Aorta (tissue), 5 donors: ENCODE measurements around the gene OXCT1. TPM values are rescaled to one million over a fixed set of nuclear protein-coding genes. Genes with fewer than 3 reads are reported as not detected.

ENCODE experiments used
- ATAC-seq: fragments of 200-7000 bp; cut with Tn5 transposase; one replicate; pipeline ENCODE4 v1.9.1; 2022; ENCODE audit warnings: moderate library complexity; ENCODE audit not compliant: low FRiP score
- DNase-seq, 2 donors: peaks; one replicate each; pipeline ENCODE4 v3.0.0-alpha.2; 2020
- H3K27ac ChIP-seq, 2 donors: one replicate each; pipeline ENCODE4 v1.5.1; 2013; ENCODE audit warnings: low read length in 2 of 2, mild to moderate bottlenecking in 2 of 2, moderate library complexity in 2 of 2, control low read depth in 1 of 2, inconsistent platforms in 1 of 2, low read depth in 1 of 2
- H3K27me3 ChIP-seq, 2 donors: one replicate each; pipeline ENCODE4 v1.6.1; 2013; ENCODE audit warnings: control low read depth in 1 of 2, low read length in 1 of 2, mild to moderate bottlenecking in 1 of 2, moderate library complexity in 1 of 2; ENCODE audit not compliant: insufficient read depth in 2 of 2, control insufficient read depth in 1 of 2
- H3K36me3 ChIP-seq, 2 donors: one replicate each; pipeline ENCODE4 v1.6.1; 2013; ENCODE audit warnings: control low read depth in 1 of 2, low read length in 1 of 2, mild to moderate bottlenecking in 1 of 2; ENCODE audit not compliant: insufficient read depth in 2 of 2, control insufficient read depth in 1 of 2
- H3K4me1 ChIP-seq, 2 donors: one replicate each; pipeline ENCODE4 v1.6.1; 2013; ENCODE audit warnings: low read length in 2 of 2, control low read depth in 1 of 2, mild to moderate bottlenecking in 1 of 2, moderate library complexity in 1 of 2; ENCODE audit not compliant: insufficient read depth in 2 of 2, control insufficient read depth in 1 of 2
- H3K4me3 ChIP-seq, 2 donors: one replicate each; pipeline ENCODE4 v1.5.1; 2013; ENCODE audit warnings: low read length in 2 of 2, control low read depth in 1 of 2, mild to moderate bottlenecking in 1 of 2
- H3K9me3 ChIP-seq: one replicate; pipeline ENCODE4 v1.6.1; 2013; ENCODE audit warnings: mild to moderate bottlenecking, low read length; ENCODE audit not compliant: control insufficient read depth
- WGBS, 2 donors: extraction: QIAGEN DNeasy Blood & Tissue Kit; methylation state at CpG; one replicate each; pipeline ENCODE4 v1.1.7; 2013; 5-methylcytosine and 5-hydroxymethylcytosine counted together
- intact Hi-C, 2 donors: fragments of 100-400 bp; cut with DNase I; formaldehyde crosslinking; loops; one replicate each; pipeline versions ENCODE4 v1.14.2 to v1.15.0; 2022
- long read RNA-seq, 2 donors: library from polyadenylated mRNA; unstranded; transcript quantifications; one replicate each; pipeline ENCODE4 v2.0.0, GENCODE V29; 2020 to 2021
- polyA plus RNA-seq, 2 donors: library from polyadenylated mRNA; stranded (reverse); fragments of 200-250 nt; gene quantifications; one replicate each; pipeline ENCODE4 v1.2.3, GENCODE V29; 2013
- total RNA-seq, 2 donors: library from RNA; stranded (reverse); fragmentation: NEBNext Ultra II Directional; extraction: Animal tissue kit (Norgen Biotek cat#: 25700); gene quantifications; one replicate each; pipeline ENCODE4 v1.2.1, GENCODE V29; 2021
- donor health status: healthy with polysubstance abuse.
- donor health status: Bipolar disorder and iron deficiency.
- donor health status: DM: no; HTN: no; CAD: no.
- donor health status: DM: no; HTN: no; CAD: no.
- donor health status: DM: yes; HTN: yes; CAD: no.

Gene OXCT1
- total RNA-seq: 10 to 100 TPM; 31.4 to 32.1 TPM
- polyA plus RNA-seq: 10 to 100 TPM; 22.5 to 24.3 TPM
- long read RNA-seq, donor 1, transcript OXCT1-201 (17 exons, 3,388 nt): major isoform, 19 of 46 reads
- long read RNA-seq, donor 1, partial matches to known transcripts: 14 of 46 reads
- long read RNA-seq, donor 1, other reads (novel, unspliced or antisense): 10 of 46 reads
- long read RNA-seq, donor 2, transcript OXCT1-201 (17 exons, 3,388 nt): major isoform, 11 of 20 reads
- long read RNA-seq, donor 2, partial matches to known transcripts: 7 of 20 reads
- long read RNA-seq, donor 2, other reads (novel, unspliced or antisense): 2 of 20 reads

GRCh38 chr5:41869724-41870626, at the start of gene OXCT1:
TSS of gene OXCT1 (minus strand) at chr5:41870425. CDS start at chr5:41870358, 67 bp downstream.
- DNase-seq (peak; percentile 89 to 93), ATAC-seq (peak; percentile 91)
- intact Hi-C loops: loop anchor here in 1 of 2 donors (2.0 kb wide), 1 partner anchor 35 kb away; the partner anchor contains the start of gene RIMOC1
- peaks cover 0 to 3% of the 10 kb centered on the region in 2 donors for H3K36me3 ChIP-seq
- WGBS, 2 donors: 0% methylated on average over 78 to 82 of the region's 82 CpGs
- no peaks in the 10 kb centered on the region for H3K9me3 ChIP-seq
- H3K27ac ChIP-seq: peak within 1 kb of the TSS; percentile 93 to 95
- H3K4me1 ChIP-seq: peaks cover 0 to 6% of the 10 kb centered on the region in 2 donors
- no peaks in the 10 kb centered on the region for H3K27me3 ChIP-seq
- peak within 1 kb of the TSS; percentile 60 to 91 for H3K4me3 ChIP-seq

DNA sequence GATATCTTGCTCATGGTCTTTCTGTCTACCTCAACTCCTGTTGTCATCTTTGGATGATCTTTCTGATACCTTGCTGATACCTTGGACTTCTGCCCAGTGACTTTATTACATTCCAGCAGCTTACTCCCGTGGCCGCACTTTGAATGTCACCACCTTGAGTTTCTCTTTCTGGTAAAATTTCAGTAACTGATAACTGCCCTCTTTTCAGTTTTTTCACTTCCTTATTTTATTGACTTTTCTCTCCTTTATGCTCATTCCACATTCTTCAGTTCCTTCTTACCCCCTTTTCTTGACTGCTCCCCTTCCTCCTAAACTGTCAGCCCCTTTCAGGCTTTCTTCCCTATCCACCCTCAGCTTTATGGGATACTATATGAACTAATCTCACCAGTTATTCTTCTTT, 47.9 kb upstream of the OXCT1 start:
- ATAC-seq: no peak
- no peaks in the 10 kb centered on the region for H3K9me3 ChIP-seq
- H3K4me3 ChIP-seq: no peak overlapping the region
- no peaks in the 10 kb centered on the region for H3K4me1 ChIP-seq
- intact Hi-C loops: no loop called here
- peaks cover 3 to 5% of the 10 kb centered on the region in 2 donors for H3K36me3 ChIP-seq
- H3K27me3 ChIP-seq: no peaks in the 10 kb centered on the region
- WGBS, 2 donors: 86 to 87% methylated on average over 2 of the region's 2 CpGs
- no peak for DNase-seq
- no peak overlapping the region for H3K27ac ChIP-seq

- intact Hi-C loops: loop anchor here in 1 of 2 donors (5.0 kb wide), 1 partner anchor 51 kb away; no protein-coding TSS in a partner anchor
- no peak overlapping the region for H3K4me3 ChIP-seq
- H3K9me3 ChIP-seq: no peaks in the 10 kb centered on the region
- 75 to 81% methylated on average over 4 of the region's 4 CpGs for WGBS, 2 donors
- H3K4me1 ChIP-seq: peaks cover 0 to 2% of the 10 kb centered on the region in 2 donors
- H3K27me3 ChIP-seq: no peaks in the 10 kb centered on the region
- ATAC-seq (no peak), DNase-seq (no peak)
- H3K27ac ChIP-seq: no peak overlapping the region
- peaks cover 3% of the 10 kb centered on the region in 2 donors for H3K36me3 ChIP-seq
Observed at GRCh38 chr5:41908374-41909079, 38.3 kb upstream of the OXCT1 start.

- H3K4me1 ChIP-seq: peaks cover 0 to 2% of the 10 kb centered on the region in 2 donors
- WGBS, 2 donors: 78 to 80% methylated on average over 2 of the region's 2 CpGs
- H3K4me3 ChIP-seq: no peak overlapping the region
- ATAC-seq (no peak), DNase-seq (no peak)
- H3K27ac ChIP-seq: no peak overlapping the region
- intact Hi-C loops: loop anchor here in 1 of 2 donors (5.0 kb wide), 1 partner anchor 49 kb away; no protein-coding TSS in a partner anchor
- peaks cover 2 to 3% of the 10 kb centered on the region in 2 donors for H3K36me3 ChIP-seq
- H3K9me3 ChIP-seq: no peaks in the 10 kb centered on the region
- no peaks in the 10 kb centered on the region for H3K27me3 ChIP-seq
Observed at GRCh38 chr5:41906151-41906550, 35.9 kb upstream of the OXCT1 start.

DNA sequence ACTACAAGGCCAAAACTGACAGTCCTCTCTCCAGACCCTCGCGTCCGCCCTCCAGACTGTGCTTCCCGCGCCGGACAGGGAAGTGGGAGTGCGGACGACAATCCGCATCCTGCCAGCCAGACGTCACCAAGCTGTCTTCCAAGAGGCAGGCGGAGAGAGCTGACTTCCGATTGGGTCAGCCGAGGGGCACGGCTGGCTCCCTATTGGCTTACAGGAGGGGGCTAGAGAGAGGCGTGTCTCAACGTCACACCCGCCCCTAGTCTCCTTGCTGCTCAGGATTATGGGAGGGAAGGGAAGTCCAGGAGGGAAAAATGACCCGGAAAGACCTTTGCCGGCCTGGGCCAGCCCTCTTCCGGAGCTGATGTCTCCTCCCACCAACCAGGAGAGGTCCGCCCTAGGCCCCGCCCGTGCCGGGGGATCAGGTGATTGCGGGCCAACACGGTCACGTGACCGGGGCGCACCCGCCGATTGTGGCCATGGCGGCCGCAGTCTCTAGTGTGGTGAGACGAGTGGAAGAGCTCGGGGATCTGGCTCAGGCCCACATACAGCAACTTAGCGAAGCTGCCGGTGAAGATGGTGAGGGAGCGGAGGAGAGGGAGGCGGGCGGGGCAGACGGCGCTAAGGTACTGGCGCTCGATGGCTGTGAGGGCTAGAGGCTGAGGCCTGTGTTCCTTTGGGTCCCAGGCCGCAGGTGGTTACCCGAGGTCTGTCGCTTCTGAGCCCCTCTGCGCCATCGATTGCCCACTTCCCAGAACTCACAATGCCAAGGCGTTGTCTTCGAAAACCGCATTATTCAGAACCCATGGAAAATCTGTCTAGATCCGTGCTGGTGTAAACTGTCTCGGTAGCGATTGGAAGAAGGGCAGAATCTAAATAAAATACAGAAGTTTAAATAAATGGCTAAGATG, 33.9 kb upstream of the OXCT1 start, which contains the start of gene RIMOC1:
RIMOC1 (plus strand) TSS at position 453 of the 908 bp plus-strand sequence; CDS start at position 477, 24 bp downstream.
- Histone ChIP-seq H3K4me1 (peaks cover 0 to 2% of the 10 kb centered on the region in 2 donors), H3K36me3 (no peaks in the 10 kb centered on the region), H3K27ac (peak within 1 kb of the TSS; percentile 80 to 83), H3K4me3 (peak within 1 kb of the TSS; percentile 65 to 89), H3K27me3 (no peaks in the 10 kb centered on the region), H3K9me3 (no peaks in the 10 kb centered on the region)
- peak; percentile 100 for ATAC-seq
- 0% methylated on average over 55 of the region's 55 CpGs for WGBS, 2 donors
- DNase-seq: peak; percentile 99
- intact Hi-C loops: loop anchor here in 1 of 2 donors (2.0 kb wide), 1 partner anchor 33 kb away; the partner anchor contains the start of gene OXCT1

- H3K9me3 ChIP-seq: no peaks in the 10 kb centered on the region
- DNase-seq (no peak), ATAC-seq (no peak)
- peaks cover 0 to 2% of the 10 kb centered on the region in 2 donors for H3K4me1 ChIP-seq
- H3K36me3 ChIP-seq: no peaks in the 10 kb centered on the region
- peak overlapping the region; percentile 54 to 74 for H3K4me3 ChIP-seq
- H3K27ac ChIP-seq: peak overlapping the region; percentile 73 to 80
- WGBS, 2 donors: 43% methylated on average over 8 of the region's 8 CpGs
- intact Hi-C loops: no loop called here
- H3K27me3 ChIP-seq: no peaks in the 10 kb centered on the region
Observed at GRCh38 chr5:41903382-41903891, 33.2 kb upstream of the OXCT1 start.

GRCh38 chr5:41896230-41896629, 26.0 kb upstream of the OXCT1 start:
- no peak overlapping the region for H3K4me3 ChIP-seq
- ATAC-seq (no peak), DNase-seq (no peak)
- H3K27me3 ChIP-seq: no peaks in the 10 kb centered on the region
- H3K4me1 ChIP-seq: no peaks in the 10 kb centered on the region
- WGBS, 2 donors: 35 to 37% methylated on average over 2 of the region's 2 CpGs
- H3K27ac ChIP-seq: no peak overlapping the region
- H3K9me3 ChIP-seq: no peaks in the 10 kb centered on the region
- intact Hi-C loops: no loop called here
- H3K36me3 ChIP-seq: no peaks in the 10 kb centered on the region
